NOMO-1 (cell line): ENCODE data around the gene IGFLR1.
"Not testable (repeated sequence)": the region's sequence is repeated elsewhere in the genome, so short reads cannot be mapped to it uniquely, and the experiment has no call there.

ENCODE experiments used
- DNase-seq, 2 experiments: peaks; one replicate each; lab custom pipeline; 2025; ENCODE audit not compliant: unreplicated experiment in 2 of 2; lab: John Stamatoyannopoulos, UW

The IGFLR1 gene

DNA sequence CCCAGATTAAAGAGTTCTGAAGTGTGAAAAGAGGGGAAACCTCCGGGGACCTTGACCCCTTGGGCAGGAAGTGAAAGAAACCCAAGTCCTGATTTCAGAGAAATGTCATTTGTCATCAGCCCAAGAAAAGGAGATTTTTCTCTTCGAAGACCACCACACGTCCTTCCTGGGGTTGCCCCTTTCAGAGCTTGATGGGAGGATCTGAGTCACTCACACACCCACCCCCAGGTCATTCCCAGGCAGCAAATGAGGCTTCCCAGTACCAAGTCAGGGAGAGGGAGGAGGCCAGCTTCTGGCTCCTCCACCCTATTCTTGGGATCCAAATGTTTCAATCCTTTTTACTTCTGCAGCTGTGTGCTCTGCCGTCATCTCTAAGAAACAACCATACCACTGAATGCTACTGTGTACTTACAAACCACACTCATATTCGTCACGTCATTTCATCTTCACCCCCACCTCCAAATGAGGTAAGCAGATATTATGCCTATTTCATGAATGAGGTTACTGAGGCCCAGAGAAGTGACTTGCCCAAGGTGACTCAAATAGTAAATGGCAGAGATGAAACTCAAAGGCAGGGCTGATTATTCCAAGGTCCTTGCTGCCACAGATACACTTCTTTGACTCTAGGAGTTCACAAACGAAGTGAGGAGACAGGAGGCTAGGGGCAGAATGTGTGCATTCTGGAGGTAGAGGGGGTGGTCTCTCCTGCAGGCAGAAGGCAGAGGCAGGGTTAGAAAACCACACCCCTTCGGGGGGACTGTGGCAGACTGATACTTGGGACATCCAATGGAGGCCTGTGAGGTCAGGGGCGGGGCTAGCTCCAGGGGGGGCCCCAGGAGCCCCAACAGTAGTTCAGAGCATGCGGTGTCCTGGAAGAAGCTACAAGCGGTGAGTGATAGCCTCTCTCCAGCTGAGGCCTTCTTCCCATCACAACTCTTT lies 29.4 kb downstream of the IGFLR1 start:
- no peak for DNase-seq

DNA sequence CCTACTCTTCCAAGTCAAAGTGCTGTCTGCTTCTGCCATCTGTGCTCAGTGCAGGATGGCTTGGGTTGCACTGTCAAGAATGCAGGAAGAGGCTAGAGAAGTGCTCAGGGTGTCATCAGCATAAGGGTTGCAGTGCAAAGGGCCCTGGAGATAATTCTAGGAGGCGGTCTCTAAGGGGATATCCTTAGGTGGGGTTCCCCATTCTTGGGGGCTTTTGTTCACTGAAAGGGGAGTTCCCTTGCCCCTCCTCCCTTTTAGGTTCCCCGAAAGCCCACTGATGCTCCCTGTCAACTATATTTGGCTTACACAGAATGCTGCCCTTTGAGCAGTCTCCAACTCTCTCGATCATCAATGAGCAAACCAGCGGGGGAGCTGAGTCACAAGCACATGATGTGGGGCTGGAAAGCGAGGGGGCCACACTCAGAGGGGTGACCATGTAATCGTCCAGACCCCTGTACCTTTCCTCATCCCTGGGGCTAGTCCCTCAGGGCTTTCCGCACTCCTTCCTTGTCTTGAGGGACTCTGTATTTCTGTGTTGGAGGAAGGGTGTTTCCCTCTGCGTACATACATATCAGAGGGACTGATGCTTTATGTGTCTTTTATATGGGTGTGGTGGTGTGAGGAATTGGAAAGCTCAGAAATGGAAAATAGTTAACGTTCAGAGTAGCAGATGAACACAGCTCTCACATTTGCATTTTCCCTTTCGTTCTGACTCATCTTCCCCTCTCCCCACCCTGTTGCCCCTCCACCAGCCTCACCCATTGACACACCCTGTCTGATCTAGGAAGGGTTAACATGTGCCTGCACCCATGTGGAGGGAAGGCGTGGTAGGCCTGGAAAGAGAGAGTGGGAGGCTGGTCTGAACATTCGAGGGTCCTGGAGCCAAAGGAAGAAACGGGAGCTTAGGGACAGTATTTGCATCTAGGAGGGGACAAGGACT lies 31.2 kb downstream of the IGFLR1 start:
- no peak for DNase-seq

DNA sequence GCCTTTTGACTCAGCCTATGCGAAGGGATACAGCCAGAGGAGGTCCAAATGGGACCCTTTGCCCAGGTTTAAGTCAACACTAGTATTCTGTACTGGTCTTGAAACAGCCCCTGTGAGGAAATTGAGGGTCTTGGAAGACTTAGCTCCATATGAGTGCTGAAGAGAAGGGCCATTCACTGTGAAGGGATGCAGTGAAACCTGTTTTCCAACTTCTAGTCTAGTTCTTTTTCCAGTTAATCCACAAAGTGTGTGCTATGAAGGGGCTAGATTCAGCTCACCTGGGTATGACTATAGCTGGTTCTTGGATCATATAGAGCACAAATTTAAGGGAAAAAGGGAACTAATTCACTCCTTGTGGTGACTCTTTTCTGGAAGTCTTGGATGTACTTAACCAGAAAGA lies 33.9 kb downstream of the IGFLR1 start:
- no peak for DNase-seq

DNA sequence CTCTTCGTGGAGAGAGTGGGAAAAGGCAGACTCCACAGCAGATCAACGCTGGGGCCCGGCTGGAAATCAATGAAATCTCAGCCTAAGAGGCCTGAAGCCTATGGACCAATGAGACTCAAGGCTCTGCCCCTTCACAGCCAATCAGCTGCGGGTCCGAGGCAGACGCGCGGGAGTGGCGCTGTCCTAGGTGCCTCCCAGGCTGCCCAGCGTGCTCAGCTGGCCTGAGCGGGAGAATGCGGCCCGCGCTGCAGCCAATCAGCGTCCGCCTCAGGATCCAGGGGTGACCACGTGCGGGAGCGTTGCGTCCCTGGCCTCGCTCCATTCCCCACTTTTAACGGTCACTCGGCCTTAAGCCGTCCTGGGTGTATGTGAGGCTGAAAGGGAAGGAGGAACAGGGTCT lies 38.0 kb downstream of the IGFLR1 start, which contains the start of gene ZBTB32:
Gene ZBTB32, plus strand, starts transcription at position 341 of the 400 bp plus-strand sequence. CDS start 10,069 bp downstream, outside the sequence.
- DNase-seq, result no peak

DNA sequence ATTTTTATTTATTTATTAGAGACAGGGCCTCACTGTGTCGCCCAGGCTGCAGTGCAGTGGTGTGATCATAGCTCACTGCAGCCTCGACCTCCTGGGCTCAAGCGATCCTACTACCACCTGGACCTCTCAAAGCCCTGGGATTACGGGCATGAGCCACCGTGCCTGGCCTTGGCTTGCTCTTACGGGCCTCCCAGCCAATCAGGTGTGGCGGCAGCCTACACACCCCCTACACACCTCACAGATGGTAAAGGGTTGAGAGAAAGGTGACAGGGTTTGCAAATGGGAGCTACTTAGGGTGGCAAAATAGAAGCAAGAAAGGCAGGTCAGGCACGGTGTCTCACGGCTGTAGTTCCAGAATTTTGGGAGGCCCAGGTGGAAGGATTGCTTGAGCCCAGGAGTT lies 38.9 kb downstream of the IGFLR1 start:
- no peak for DNase-seq

DNA sequence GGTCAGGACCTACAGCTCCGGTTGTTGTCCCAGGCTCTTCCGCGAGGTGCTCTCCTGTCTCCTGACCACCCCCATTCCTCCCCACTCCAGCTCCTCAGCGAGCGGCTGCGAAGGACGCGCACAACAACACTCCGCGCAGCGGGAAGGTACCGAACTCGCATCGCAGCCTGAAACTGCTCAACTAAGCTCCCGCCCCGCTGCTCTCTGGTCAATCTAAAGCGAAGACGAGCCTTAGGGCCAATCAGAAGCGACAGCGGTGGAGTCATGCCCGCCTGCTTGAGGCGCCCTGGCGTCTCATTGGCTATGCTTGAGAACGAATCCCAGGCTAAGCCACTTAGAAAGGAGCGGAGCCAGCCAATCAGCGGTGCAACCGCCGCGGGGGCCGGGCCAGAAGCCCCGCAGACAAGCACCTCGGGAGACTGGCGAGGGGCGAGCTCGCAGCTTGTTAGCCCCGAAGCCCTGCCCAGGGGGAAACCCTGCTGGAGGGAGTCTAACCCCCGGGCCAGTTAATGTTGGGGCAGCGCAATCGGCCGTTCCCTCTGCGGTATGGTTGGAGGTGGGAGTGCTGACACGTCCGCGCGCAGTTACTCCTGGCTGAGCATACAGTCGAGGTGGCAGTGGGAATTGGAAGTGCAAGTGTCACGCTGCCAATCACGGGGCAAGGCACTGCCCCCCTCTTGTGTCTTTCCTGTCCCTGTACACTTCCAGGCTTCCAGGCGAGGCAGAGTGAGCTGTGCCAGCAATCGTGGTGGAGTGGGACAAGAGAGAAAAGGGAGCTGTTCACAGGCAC lies 39.8 kb downstream of the IGFLR1 start:
- peak; percentile 95 to 96 for DNase-seq

DNA sequence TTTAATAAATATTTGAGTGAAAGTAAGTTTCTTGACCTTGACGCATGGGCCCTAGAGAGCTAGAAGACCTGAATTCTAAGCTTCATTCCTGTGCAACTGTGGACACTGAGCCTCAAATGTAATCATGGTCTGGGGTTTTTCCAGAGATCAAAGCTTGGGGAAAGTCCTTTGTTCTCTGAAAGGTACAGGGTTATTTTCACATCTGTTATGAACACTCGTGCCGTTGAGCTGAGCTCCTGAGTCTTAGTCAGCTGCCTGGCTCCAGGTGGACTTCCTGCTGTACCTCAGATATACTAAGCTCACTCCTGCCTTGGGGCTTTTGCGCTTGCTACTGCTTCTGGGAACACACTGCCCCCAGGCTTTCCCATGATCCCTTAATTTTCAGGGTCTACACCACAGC lies 45.4 kb downstream of the IGFLR1 start:
- DNase-seq, result no peak

DNA sequence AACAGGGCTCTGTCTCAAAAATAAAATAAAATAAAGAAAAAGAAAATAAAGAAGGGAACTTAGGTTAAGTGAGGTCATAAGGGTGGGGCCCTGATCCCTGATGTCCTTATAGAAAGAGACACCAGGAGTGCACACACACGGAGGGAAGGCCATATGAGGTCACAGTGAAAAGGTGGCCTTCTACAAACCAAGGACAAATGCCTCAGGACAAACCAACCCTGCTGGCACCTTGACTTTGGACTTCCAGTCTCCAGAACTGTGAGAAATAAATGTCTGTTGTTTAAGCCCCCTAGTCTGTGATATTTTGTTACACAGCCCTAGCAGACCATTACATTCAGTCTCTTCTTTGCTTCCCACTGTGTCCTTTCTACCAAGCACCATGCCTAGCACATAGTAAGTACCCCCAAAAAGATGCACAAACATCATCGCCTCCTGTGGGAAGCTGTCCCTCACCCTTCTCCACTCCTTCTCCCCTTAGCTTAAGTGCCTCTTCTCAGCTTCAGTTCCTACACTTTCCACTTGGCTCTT lies 46.3 kb downstream of the IGFLR1 start:
- no peak for DNase-seq

DNA sequence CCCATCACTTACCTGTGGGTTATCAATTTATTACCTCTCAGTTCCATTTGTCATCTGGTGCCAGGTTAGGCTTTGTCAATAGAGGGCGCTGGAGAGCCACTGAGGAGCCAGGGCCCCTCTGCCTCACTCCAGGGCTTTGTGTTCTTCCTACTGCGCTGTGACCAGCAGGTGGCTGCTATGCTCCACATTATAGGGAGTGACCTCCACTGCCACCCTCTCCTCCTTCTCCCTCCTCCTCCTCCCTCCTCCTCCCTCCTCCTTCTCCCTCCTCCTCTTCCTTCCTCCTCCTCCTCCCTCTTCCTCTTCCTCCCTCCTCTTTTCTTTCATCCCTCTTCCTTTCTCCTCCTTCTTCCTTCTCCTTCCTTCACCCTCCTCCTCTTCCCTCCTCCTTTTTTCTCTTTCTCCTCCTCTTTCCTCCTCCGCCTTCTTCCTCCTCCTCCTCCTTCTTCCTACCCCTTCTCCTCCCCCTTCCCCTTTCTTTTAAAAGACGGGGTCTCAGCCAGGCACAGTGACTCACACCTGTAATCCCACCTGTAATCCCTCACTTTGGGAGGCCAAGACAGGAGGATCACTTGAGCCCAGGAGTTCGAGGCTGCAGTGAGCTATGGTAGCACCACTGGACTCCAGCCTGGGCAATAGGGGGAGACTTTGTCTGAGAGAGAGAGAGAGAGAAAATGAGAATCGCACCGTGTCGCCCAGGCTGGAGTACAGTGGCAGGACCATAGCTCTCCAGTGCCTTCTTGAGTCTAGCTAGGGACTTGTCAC lies 48.2 kb downstream of the IGFLR1 start:
- DNase-seq, result peak; percentile 58 to 81

DNA sequence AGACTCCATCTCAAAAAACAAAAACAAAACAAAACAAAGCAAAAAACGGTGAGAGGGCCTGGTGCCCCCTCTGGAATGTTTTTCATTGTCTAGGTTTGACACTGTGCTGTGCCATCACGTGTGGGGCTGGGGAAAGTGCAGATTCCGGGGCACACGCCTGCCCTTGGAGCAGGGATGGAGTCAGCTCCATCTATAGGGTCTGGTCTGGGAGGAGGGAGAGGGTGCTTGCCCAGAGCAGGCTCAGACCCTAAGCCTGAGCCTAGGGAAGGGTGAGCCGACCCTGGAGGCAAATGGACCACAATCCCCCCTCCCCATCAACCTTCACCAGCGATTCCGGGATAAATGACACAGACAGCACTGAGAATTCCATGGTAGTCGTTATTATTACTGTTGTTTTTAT lies 48.8 kb downstream of the IGFLR1 start:
- no peak for DNase-seq

DNA sequence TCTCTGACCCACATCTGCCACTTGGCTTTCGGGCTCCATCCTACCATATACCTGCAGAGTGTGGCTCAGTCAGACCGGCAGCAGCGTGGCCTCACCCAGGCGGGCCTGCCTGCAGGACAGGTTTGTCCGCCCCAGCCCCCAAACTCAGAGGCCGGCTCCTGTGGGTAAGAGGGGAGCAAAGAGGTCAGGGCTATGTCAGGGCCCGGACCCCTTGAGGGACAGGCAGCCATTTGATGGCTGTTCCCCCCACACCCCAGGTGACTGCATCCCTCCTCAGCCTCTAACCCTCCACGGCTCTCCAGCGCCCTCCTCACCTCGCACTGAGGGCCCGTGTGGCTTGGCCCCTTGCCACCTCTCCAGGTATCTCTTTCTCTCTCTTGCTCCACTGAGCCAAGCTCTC lies 50.2 kb downstream of the IGFLR1 start:
- DNase-seq, result no peak

DNA sequence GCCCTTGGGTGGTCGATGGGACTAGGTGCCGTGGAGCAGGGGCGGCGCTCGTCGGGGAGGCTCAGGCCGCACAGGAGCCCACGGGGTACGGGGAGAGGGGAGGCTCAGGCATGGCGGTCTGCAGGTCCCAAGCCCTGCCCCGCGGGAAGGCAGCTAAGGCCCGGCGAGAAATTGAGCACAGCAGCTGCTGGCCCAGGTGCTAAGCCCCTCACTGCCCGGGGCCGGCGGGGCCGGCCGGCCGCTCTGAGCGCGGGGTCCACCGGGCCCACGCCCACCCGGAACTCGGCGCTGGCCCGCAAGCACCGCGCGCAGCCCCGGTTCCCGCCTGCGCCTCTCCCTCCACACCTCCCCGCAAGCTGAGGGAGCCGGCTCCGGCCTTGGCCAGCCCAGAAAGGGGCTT lies 51.1 kb downstream of the IGFLR1 start:
- DNase-seq, result not testable (repeated sequence)

DNA sequence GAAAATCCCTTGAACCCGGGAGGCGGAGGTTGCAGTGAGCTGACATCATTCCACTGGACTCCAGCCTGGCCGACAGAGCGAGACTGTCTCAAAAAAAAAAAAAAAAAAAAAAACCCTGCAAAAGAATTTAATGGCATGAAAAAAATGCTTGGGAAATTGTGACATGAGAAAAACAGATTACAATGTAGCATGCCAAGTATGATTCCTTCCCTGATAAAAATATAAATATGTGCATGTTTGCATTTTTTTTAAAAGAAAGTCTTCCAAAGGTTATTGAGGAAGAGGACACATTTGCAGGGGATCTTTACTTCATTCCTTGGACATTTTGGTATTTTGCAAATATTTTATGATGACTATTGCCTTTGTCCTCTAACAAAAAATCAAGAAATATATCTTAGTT lies 52.4 kb downstream of the IGFLR1 start:
- DNase-seq, result no peak
